ENCODE data around the gene COMMD4. TPM values are rescaled to one million over a fixed set of nuclear protein-coding genes. Genes with fewer than 3 reads are reported as not detected.
"Not testable (repeated sequence)": the region's sequence is repeated elsewhere in the genome, so short reads cannot be mapped to it uniquely, and the experiment has no call there.

COMMD4 gene
- total RNA-seq, 4 donors from 2014 or later: 17.9 to 37.5 (median 28.2) TPM

DNA sequence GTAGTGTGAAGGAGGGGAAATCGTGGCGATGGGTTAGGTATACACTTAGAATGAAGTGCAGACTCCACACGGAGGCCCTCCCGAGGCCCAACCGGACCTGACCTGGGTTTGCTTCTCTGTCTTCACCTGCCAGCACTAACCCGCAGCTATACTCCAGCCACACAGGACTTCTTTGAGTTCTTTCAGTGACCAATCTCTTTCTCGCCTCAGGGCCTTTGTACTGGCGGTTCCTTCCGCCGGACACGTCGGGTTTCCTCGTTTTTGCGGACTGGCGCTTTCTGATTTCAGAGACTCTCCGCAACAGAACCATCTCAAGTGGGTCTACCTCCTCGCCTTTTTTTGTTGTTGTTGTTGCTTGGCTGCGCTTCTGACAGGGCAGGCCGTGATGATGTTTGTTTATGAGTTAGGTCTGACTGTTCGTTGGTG, 10.9 kb downstream of the COMMD4 start, which contains the start of gene NEIL1:
NEIL1 (plus strand) TSS at position 244 of the 426 bp plus-strand sequence. CDS start 1,867 bp downstream, outside the sequence.
- TF ChIP-seq, protein P1, sequence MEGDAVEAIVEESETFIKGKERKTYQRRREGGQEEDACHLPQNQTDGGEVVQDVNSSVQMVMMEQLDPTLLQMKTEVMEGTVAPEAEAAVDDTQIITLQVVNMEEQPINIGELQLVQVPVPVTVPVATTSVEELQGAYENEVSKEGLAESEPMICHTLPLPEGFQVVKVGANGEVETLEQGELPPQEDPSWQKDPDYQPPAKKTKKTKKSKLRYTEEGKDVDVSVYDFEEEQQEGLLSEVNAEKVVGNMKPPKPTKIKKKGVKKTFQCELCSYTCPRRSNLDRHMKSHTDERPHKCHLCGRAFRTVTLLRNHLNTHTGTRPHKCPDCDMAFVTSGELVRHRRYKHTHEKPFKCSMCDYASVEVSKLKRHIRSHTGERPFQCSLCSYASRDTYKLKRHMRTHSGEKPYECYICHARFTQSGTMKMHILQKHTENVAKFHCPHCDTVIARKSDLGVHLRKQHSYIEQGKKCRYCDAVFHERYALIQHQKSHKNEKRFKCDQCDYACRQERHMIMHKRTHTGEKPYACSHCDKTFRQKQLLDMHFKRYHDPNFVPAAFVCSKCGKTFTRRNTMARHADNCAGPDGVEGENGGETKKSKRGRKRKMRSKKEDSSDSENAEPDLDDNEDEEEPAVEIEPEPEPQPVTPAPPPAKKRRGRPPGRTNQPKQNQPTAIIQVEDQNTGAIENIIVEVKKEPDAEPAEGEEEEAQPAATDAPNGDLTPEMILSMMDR (IDR thresholded peaks at IDR 0.05 in 4 of 5, conservative IDR thresholded peaks at IDR 0.05 in 1 of 5): no peak
- no peak for TF ChIP-seq POLR2A (IDR thresholded peaks at IDR 0.05)
- H3K4me3 ChIP-seq: peak within 1 kb of the TSS; percentile 73 to 95 (median 92)
- ATAC-seq (peak in 1 of 2 donors; percentile 8), DNase-seq (no peak)
- peak within 1 kb of the TSS; percentile 60 to 85 (median 78) for H3K27ac ChIP-seq
- no peaks in the 10 kb centered on the region for H3K36me3 ChIP-seq
- in situ Hi-C loops (cut with MboI; ENCODE audit: low sequenced_read_pairs in 4 of 4): no loop called here
- H3K27me3 ChIP-seq: no peaks in the 10 kb centered on the region
- H3K4me1 ChIP-seq: peaks cover 7 to 14% of the 10 kb centered on the region in 2 donors
- intact Hi-C loops (cut with DNase I; ENCODE audit: low total_unique reads): no loop called here
- H3K9me3 ChIP-seq: no peaks in the 10 kb centered on the region

DNA sequence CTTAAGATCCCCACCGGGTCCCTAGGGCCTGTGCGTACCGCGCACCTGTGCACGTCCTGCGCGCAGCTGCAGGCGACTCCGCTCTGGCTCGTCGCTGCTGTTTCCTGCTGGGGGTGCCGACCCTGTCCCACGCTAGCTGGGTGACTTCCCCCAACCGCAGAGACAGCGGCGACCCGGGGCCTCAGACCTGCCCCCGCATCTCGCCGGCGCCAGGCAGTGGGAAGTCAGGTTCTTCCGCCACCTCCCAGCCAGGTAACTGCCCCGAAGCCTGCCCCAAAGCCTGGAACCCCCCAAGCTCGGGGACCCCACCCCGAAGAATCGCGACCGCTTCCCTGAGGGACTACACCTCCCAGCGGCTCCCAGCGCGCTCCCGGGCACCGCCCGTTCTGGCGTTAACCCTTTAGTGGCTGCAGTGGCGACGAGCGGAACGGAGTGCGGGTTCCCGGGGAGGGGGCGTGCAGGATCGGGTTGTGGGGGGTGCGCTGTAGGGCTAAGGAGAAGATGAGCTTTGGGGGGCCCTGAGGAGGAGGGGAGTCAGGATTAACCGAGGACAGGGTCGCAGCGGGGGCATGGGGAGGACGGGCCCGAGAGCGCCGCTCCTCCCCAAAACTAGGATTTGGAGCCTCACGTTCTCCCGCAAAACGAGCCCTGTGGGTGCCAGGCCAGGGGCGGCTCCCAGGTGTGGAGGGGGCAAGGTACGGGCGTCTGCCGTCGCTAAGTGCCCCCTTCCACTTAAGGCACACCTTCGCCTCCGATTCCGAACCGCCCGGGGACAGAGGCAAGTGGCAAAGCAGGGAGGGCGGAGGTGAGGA, 11.6 kb downstream of the COMMD4 start:
- H3K27ac ChIP-seq: peak overlapping the region; percentile 60 to 85 (median 78)
- ATAC-seq (peak; percentile 70 to 80), DNase-seq (peak in 1 of 2 donors; percentile 44)
- TF ChIP-seq, protein P1 (IDR thresholded peaks at IDR 0.05 in 4 of 5, conservative IDR thresholded peaks at IDR 0.05 in 1 of 5): peak in 1 of 5 experiments; percentile 12
- TF ChIP-seq POLR2A (IDR thresholded peaks at IDR 0.05): no peak
- no peaks in the 10 kb centered on the region for H3K36me3 ChIP-seq
- H3K27me3 ChIP-seq: no peaks in the 10 kb centered on the region
- H3K4me1 ChIP-seq: peaks cover 7 to 14% of the 10 kb centered on the region in 2 donors
- in situ Hi-C loops (cut with MboI; ENCODE audit: low sequenced_read_pairs in 4 of 4) (no loop called here), intact Hi-C loops (cut with DNase I; ENCODE audit: low total_unique reads) (loop anchor here (1.0 kb wide), 1 partner anchor 12 kb away; no protein-coding TSS in a partner anchor)
- H3K9me3 ChIP-seq: no peaks in the 10 kb centered on the region
- peak overlapping the region; percentile 73 to 95 (median 92) for H3K4me3 ChIP-seq

DNA sequence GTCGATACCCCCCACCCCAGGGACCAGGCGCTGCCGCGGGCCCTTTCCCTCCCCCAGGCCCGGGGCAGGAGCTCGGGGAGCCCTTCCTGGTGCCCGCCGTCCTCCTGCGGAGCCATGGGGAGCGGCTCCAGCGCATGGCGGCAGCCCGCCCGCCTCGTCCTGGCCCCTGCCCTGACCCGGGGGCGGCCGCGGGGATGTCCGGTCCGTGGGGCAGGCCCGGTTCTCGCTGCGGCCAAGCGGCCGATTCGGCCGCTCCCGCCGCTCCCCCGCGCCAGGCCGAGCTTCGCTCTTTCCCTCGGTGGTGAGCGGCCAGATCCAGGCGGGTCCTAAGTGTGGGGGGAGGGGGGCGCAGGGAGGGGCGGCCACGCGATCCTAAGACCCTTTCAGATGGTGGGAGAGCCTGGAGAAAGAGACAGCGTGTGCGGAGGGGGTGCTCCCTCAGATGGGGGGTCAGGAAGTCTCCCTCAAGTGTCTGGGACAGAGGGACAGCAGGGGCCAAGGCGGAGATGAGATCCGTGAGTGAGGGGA, 12.2 kb downstream of the COMMD4 start:
- Histone ChIP-seq H3K9me3 (no peaks in the 10 kb centered on the region), H3K27ac (peak overlapping the region; percentile 60 to 85 (median 78)), H3K27me3 (no peaks in the 10 kb centered on the region), H3K4me1 (peaks cover 7 to 14% of the 10 kb centered on the region in 2 donors), H3K4me3 (peak overlapping the region; percentile 73 to 95 (median 92)), H3K36me3 (no peaks in the 10 kb centered on the region)
- TF ChIP-seq, protein P1 (IDR thresholded peaks at IDR 0.05 in 4 of 5, conservative IDR thresholded peaks at IDR 0.05 in 1 of 5): no peak
- TF ChIP-seq POLR2A (IDR thresholded peaks at IDR 0.05): no peak
- in situ Hi-C loops (cut with MboI; ENCODE audit: low sequenced_read_pairs in 4 of 4): no loop called here
- ATAC-seq (peak; percentile 8 to 42), DNase-seq (no peak)
- intact Hi-C loops (cut with DNase I; ENCODE audit: low total_unique reads): loop anchor here (1.0 kb wide), 1 partner anchor 13 kb away; no protein-coding TSS in a partner anchor

DNA sequence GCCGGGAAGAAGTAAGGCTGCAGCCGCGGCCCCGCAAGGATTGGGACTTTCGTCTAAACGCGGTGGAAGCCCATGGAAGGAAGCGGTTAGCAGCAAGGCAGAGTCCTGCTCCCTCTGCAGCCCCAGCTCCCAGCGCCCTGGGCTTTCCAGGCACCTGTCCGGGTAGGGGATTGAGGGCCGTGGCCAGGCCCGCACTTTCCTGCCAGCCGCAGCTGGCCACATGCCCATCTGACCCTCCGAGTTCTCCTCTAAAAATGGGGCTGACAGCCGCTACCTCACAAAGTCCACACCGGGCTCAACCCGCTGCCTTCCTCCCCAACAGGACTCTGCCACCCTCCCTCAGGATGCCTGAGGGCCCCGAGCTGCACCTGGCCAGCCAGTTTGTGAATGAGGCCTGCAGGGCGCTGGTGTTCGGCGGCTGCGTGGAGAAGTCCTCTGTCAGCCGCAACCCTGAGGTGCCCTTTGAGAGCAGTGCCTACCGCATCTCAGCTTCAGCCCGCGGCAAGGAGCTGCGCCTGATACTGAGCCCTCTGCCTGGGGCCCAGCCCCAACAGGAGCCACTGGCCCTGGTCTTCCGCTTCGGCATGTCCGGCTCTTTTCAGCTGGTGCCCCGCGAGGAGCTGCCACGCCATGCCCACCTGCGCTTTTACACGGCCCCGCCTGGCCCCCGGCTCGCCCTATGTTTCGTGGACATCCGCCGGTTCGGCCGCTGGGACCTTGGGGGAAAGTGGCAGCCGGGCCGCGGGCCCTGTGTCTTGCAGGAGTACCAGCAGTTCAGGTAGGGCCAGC, 12.9 kb downstream of the COMMD4 start:
- Histone ChIP-seq H3K9me3 (no peaks in the 10 kb centered on the region), H3K27ac (peak overlapping the region in 1 of 4 donors; percentile 75), H3K4me1 (peaks cover 7 to 13% of the 10 kb centered on the region in 2 donors), H3K27me3 (no peaks in the 10 kb centered on the region), H3K4me3 (peak overlapping the region; percentile 73 to 95 (median 92)), H3K36me3 (no peaks in the 10 kb centered on the region)
- no peak for TF ChIP-seq POLR2A (IDR thresholded peaks at IDR 0.05)
- TF ChIP-seq, protein P1 (IDR thresholded peaks at IDR 0.05 in 4 of 5, conservative IDR thresholded peaks at IDR 0.05 in 1 of 5): no peak
- no peak for DNase-seq
- intact Hi-C loops (cut with DNase I; ENCODE audit: low total_unique reads) (loop anchor here (1.0 kb wide), 1 partner anchor 13 kb away; no protein-coding TSS in a partner anchor), in situ Hi-C loops (cut with MboI; ENCODE audit: low sequenced_read_pairs in 4 of 4) (no loop called here)
- ATAC-seq: peak in 1 of 2 donors; percentile 10

DNA sequence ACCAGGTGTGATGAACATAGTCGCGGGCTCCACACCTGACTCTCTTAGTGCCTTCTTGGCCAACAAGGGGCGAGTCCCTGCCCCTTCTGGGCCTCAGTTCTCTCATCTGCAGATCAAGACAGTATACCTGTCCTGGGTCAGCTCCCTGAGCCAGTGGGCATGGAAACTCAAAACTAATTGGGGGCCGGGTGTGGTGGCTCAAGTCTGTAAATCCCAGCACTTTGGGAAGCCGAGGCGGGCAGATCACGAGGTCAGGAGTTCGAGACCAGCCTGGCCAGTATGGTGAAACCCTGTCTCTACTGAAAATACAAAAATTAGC, 13.4 kb downstream of the COMMD4 start:
- intact Hi-C loops (cut with DNase I; ENCODE audit: low total_unique reads); H3K4me1 ChIP-seq; H3K9me3 ChIP-seq; H3K27me3 ChIP-seq; H3K27ac ChIP-seq; H3K36me3 ChIP-seq; ATAC-seq; DNase-seq; H3K4me3 ChIP-seq; in situ Hi-C loops (cut with MboI; ENCODE audit: low sequenced_read_pairs in 4 of 4): not testable (repeated sequence)
